Duodenal mucosa (tissue), 2 donors: ENCODE results near the gene DPEP2.
"Not testable (repeated sequence)": the region's sequence is repeated elsewhere in the genome, so short reads cannot be mapped to it uniquely, and the experiment has no call there.

Source experiments
- H3K27ac ChIP-seq: one replicate; pipeline ENCODE4 v1.7.0; 2013; ENCODE audit warnings: low read depth, low read length
- H3K27me3 ChIP-seq, 2 donors: one replicate each; pipeline ENCODE4 v1.7.0; 2013; ENCODE audit warnings: low read length in 2 of 2, control low read depth in 1 of 2; ENCODE audit not compliant: insufficient read depth in 2 of 2, control insufficient read depth in 1 of 2
- H3K36me3 ChIP-seq, 2 donors: one replicate each; pipeline ENCODE4 v1.7.0; 2013; ENCODE audit warnings: low read length in 2 of 2, control low read depth in 1 of 2; ENCODE audit not compliant: insufficient read depth in 2 of 2, control insufficient read depth in 1 of 2
- H3K4me1 ChIP-seq, 2 donors: one replicate each; pipeline ENCODE4 v1.7.0; 2013; ENCODE audit warnings: low read length in 2 of 2, control low read depth in 1 of 2; ENCODE audit not compliant: insufficient read depth in 2 of 2, control insufficient read depth in 1 of 2
- H3K4me3 ChIP-seq, 2 donors: one replicate each; pipeline ENCODE4 v1.7.0; 2013; ENCODE audit warnings: low read length in 2 of 2, low read depth in 1 of 2
- H3K9ac ChIP-seq, 2 donors: one replicate each; pipeline ENCODE4 v1.7.0; 2013; ENCODE audit warnings: low read length in 2 of 2, low read depth in 1 of 2
- H3K9me3 ChIP-seq, 2 donors: one replicate each; pipeline ENCODE4 v1.7.0; 2013; ENCODE audit warnings: low read length in 2 of 2, control low read depth in 1 of 2; ENCODE audit not compliant: control insufficient read depth in 1 of 2

DPEP2 gene

DNA sequence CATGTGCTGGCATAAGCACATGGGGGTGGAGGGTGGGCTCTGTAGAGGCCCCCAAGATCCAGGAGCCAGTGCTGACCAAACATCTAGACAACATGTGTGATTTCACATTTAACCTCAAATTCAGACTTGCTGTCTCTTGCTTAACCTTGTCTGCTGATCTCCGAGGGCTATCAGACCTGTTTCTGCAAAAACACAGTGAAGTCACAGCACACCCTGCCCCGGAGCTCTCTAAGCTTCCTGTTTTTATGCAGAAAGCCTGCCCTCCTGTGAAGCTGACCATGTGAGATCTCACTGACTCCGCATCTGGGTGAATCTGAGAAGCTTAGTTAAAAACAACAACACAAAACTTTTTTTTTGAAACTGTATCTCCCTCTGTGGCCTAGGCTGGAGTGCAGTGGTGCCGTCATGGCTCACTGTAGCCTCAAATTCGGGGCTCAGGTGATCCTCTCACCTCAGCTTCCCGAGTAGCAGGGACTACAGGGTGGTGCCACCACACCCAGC is 6.6 kb upstream of the DPEP2 start:
- no peak overlapping the region for H3K4me3 ChIP-seq
- peak overlapping the region; percentile 13 for H3K27ac ChIP-seq
- no peaks in the 10 kb centered on the region for H3K4me1 ChIP-seq
- H3K9me3 ChIP-seq = no peaks in the 10 kb centered on the region
- H3K36me3 ChIP-seq = no peaks in the 10 kb centered on the region
- H3K9ac ChIP-seq = no peak overlapping the region
- no peaks in the 10 kb centered on the region for H3K27me3 ChIP-seq

DNA sequence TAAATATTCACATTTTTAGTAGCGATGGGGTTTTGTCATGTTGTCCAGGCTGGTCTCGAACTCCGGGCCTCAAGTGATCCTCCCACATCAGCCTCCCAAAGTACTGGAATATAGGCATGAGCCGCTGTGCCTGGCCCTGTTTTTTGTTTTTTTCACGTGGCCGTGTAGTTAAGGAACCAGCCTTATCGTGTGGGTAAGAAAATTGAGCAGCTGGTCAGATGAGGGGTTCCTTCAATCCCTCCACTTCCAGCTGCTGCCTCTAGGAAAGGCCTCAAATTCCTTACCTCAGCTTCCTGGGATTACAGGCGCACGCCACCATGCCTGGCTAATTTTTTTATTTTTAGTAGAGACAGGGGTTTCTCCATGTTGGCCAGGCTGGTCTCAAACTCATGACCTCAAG is 5.9 kb upstream of the DPEP2 start:
- Histone ChIP-seq H3K9ac (no peak overlapping the region), H3K36me3 (no peaks in the 10 kb centered on the region), H3K27me3 (no peaks in the 10 kb centered on the region), H3K4me1 (peaks cover 4% of the 10 kb centered on the region in 2 donors), H3K27ac (no peak overlapping the region), H3K4me3 (no peak overlapping the region), H3K9me3 (no peaks in the 10 kb centered on the region)

- Histone ChIP-seq H3K4me3 (no peak overlapping the region), H3K4me1 (peaks cover 8 to 15% of the 10 kb centered on the region in 2 donors), H3K9me3 (no peaks in the 10 kb centered on the region), H3K27ac (no peak overlapping the region), H3K9ac (no peak overlapping the region), H3K27me3 (no peaks in the 10 kb centered on the region), H3K36me3 (no peaks in the 10 kb centered on the region)
These were observed 3.7 kb upstream of the DPEP2 start for GRCh38 chr16:68003031-68003430.

- Histone ChIP-seq H3K4me3 (peak overlapping the region in 1 of 2 donors; percentile 43), H3K9ac (no peak overlapping the region), H3K4me1 (peaks cover 8 to 15% of the 10 kb centered on the region in 2 donors), H3K27me3 (no peaks in the 10 kb centered on the region), H3K27ac (peak overlapping the region; percentile 64), H3K9me3 (no peaks in the 10 kb centered on the region), H3K36me3 (no peaks in the 10 kb centered on the region)
These were observed 1.2 kb upstream of the DPEP2 start for GRCh38 chr16:68000450-68000849.

DNA sequence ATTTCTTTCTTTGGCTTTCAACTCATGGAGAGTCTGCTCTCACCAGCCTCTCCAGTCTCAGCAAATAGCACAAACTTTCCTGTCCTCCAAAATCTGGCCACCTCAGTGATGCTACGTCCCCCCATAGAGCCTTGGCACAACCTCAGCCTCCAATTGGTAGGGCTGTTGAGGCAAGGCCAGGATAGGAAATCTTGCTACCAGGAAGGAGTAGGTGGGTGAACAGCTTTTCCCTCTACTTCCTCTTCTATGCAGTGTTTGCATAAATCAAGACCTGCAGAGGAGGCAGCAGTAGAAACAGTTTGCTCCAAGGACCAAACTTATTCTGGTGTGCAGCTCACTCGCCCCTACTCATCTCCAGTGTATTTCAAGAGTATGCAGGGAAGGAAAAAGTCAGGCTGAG is 701 bp upstream of the DPEP2 start:
- Histone ChIP-seq H3K9ac (no peak overlapping the region), H3K27ac (peak overlapping the region; percentile 64)

DNA sequence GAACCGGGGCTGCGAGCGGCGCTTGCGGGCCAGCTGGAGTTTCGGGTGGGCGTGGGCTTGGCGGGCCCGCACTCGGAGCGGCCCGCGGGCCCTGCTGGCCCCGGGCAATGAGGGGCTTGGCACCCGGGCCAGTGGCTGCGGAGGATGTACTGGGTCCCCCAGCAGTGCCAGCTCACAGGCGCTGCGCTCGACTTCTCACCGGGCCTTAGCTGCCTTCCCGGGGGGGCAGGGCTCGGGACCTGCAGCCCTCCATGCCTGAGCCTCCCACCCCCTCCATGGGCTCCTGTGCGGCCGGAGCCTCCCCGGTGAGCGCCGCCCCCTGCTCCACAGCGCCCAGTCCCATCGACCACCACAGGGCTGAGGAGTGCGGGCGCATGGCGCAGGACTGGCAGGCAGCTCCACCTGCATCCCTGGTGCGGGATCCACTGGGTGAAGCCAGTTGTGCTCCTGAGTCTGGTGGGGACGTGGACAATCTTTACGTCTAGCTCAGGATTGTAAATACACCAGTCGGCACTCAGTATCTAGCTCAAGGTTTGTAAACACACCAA is 979 bp downstream of the DPEP2 start:
- not testable (repeated sequence) for H3K27ac ChIP-seq, H3K9ac ChIP-seq, H3K27me3 ChIP-seq, H3K9me3 ChIP-seq, H3K4me3 ChIP-seq, H3K36me3 ChIP-seq
- H3K4me1 ChIP-seq = peaks cover 15 to 23% of the 10 kb centered on the region in 2 donors

More for the DNA sequence above, 701 bp upstream of the DPEP2 start:
- H3K9me3 ChIP-seq = no peaks in the 10 kb centered on the region
- no peaks in the 10 kb centered on the region for H3K27me3 ChIP-seq
- no peaks in the 10 kb centered on the region for H3K36me3 ChIP-seq
- peak overlapping the region; percentile 12 to 43 for H3K4me3 ChIP-seq
- peaks cover 8 to 15% of the 10 kb centered on the region in 2 donors for H3K4me1 ChIP-seq

- Histone ChIP-seq H3K27ac (no peak overlapping the region), H3K9me3 (no peaks in the 10 kb centered on the region), H3K9ac (no peak overlapping the region), H3K36me3 (no peaks in the 10 kb centered on the region), H3K4me1 (peaks cover 15 to 30% of the 10 kb centered on the region in 2 donors), H3K27me3 (no peaks in the 10 kb centered on the region), H3K4me3 (no peak overlapping the region)
These were observed 2.6 kb downstream of the DPEP2 start for GRCh38 chr16:67996666-67997065.

DNA sequence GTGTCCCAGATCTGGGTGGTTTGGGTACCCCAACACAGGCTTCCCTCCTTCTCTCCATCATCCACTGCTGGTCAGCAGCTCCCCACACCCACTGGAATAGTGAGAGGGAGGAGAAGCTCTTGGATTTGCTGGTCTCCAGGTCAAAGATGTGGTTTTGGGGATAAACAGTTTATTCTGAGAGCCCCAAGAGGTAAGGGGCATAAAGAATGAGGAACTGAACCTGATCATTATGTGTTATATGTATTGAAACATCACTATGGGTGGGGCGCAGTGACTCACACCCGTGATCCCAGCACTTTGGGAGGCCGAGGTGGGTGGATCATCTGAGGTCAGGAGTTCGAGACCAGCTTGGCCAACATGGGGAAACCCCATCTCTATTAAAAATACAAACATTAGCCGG is 3.9 kb downstream of the DPEP2 start:
- Histone ChIP-seq H3K9ac (no peak overlapping the region), H3K27me3 (no peaks in the 10 kb centered on the region), H3K4me3 (no peak overlapping the region), H3K36me3 (peaks cover 0 to 2% of the 10 kb centered on the region in 2 donors), H3K9me3 (no peaks in the 10 kb centered on the region), H3K4me1 (peaks cover 12 to 29% of the 10 kb centered on the region in 2 donors), H3K27ac (no peak overlapping the region)

DNA sequence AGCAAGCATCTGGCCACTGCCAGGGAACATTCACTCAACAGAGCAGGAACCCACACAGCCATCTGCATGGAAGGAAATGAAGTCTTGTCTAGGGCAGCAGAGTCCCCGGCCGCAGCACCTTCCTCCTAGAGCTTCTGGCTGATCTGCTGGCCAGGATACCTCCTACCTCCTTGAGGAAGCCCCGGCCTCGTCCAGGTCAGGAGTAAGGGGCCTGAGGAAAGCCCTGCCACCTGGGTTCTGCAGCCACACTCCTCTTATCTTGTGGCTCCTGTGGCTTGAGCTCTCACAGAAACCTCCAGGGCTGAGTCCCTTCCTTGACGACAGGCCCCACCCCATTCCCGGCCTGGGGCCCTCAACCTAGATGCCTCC is 5.3 kb downstream of the DPEP2 start:
- H3K27me3 ChIP-seq = not testable (repeated sequence)
- H3K4me3 ChIP-seq = peak overlapping the region; percentile 65 to 71

GRCh38 chr16:67993207-67994039 is 5.9 kb downstream of the DPEP2 start:
- peaks cover 6 to 15% of the 10 kb centered on the region in 2 donors for H3K4me1 ChIP-seq
- peak overlapping the region; percentile 50 for H3K27ac ChIP-seq
- H3K9me3 ChIP-seq = no peaks in the 10 kb centered on the region
- H3K9ac ChIP-seq = peak overlapping the region; percentile 43 to 68
- H3K27me3 ChIP-seq = no peaks in the 10 kb centered on the region
- peaks cover 0 to 2% of the 10 kb centered on the region in 2 donors for H3K36me3 ChIP-seq
- peak overlapping the region; percentile 65 to 71 for H3K4me3 ChIP-seq

More for the DNA sequence above, 5.3 kb downstream of the DPEP2 start:
- peak overlapping the region; percentile 43 to 68 for H3K9ac ChIP-seq
- peaks cover 6 to 15% of the 10 kb centered on the region in 2 donors for H3K4me1 ChIP-seq
- not testable (repeated sequence) for H3K36me3 ChIP-seq, H3K9me3 ChIP-seq, H3K27ac ChIP-seq
